GM18499 (cell line): ENCODE results near the gene EXOC4.

ENCODE experiments used
- ATAC-seq: cut with Tn5 transposase; IDR thresholded peaks from one replicate; pipeline ENCODE4 v1.9.1; 2021; ENCODE audit warnings: moderate number of reproducible peaks; ENCODE audit not compliant: insufficient read depth, unreplicated experiment

EXOC4 gene

DNA sequence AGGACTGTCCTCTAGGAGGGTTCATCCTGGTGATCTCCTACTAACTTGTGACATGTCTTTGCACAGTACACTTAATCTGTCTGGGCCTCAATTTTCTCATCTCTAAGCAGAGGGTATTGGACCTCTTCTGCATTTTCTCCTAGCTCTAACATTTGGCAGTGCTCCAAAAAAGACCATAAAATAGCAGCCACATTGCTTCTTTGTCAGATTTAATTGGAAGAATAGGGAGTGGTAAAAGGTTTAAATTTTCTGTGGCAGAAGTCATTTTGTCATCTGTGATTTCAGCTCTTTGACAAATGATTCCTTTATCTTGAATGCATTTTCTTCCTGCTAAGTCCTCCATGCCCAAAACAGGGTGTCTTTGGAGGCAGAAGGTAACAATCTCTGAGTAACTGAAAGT, 584.3 kb downstream of the EXOC4 start:
- no peak for ATAC-seq

DNA sequence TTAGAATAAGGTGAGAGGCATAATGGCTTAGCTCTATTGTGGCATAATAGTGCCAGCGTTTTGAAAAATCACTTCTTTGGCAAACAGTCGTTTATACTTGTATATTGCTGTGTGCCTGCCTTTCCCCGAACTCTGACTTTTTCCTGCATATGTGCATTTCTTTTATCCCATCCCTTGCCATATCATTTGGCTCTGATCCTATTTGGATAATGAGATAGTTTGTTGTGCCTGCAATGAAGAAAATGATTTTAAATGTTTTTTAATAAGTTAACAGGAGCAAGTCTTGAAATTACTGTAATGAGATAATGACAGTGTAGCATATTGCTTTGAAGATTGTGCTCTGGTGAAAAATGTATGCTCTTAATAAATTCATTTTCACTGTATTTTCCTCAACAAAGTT, 586.2 kb downstream of the EXOC4 start:
- ATAC-seq = no peak

DNA sequence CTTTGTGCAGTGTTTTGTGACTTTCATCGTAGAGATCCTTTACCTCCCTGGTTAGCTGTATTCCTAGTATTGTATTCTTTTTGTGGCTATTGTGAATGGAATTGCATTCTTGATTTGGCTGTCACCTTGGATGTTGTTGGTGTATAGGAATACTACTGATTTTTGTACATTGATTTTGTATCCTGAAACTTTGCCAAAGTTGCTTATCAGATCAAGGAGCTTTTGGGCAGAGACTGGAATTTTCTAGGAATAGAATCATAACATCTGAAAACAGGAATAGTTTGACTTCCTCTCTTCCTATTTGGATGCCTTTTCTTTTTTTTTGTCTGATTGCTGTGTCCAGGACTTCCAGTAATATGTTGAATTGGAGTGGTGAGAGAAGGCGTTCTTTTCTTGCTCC, 590.5 kb downstream of the EXOC4 start:
- no peak for ATAC-seq

DNA sequence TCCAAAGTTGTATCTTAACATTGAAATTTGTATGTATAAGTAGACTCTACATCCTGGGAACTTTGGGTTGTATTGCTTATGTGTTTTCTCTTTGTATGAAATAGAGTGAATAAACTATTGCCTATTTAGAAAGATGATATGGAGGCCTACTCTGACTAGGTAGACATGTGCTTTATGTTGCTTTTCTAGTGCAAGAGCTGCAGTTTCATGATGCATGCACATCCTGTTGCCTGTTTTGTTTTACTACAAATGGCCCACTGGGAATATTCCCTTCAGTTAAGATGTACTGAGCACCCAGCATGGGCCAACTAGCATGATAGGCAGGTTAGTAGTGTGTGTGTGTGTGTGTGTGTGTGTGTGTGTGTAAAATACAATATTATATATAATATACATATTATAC, 592.1 kb downstream of the EXOC4 start:
- ATAC-seq = no peak

DNA sequence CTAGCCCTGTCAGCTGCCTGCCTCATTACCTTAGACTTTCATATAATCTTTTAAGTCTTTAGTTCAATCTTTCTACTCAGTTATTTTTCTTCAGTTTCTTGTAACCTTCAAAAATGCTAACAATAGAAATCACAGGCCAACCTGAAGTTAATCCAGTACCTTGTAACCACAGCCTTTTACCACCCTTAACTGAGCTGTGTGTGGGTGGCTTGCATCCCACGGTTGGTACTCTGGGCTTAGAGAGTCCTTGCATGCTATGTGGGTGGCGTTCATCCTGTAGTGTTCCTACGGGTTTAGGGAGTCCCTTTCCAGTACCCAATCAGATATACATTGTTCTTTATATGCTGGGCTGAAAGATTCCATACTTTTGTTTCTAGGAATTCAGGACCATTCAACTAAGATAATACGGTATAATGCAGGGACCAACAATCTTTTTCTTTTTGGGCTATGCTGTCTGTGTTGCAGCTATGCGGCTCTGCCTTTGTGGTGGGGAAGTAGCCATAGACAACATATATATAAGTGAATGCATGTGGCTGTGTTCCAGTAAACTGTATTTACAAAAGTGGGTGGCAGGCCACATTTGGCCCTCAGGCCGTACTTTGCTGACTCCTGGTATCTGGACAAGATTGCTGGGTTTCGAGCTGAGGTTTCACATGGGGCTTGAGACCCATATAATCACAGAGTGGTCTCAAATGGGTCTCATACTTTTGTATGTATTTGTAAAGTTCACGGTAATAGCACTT, 593.5 kb downstream of the EXOC4 start:
- no peak for ATAC-seq

DNA sequence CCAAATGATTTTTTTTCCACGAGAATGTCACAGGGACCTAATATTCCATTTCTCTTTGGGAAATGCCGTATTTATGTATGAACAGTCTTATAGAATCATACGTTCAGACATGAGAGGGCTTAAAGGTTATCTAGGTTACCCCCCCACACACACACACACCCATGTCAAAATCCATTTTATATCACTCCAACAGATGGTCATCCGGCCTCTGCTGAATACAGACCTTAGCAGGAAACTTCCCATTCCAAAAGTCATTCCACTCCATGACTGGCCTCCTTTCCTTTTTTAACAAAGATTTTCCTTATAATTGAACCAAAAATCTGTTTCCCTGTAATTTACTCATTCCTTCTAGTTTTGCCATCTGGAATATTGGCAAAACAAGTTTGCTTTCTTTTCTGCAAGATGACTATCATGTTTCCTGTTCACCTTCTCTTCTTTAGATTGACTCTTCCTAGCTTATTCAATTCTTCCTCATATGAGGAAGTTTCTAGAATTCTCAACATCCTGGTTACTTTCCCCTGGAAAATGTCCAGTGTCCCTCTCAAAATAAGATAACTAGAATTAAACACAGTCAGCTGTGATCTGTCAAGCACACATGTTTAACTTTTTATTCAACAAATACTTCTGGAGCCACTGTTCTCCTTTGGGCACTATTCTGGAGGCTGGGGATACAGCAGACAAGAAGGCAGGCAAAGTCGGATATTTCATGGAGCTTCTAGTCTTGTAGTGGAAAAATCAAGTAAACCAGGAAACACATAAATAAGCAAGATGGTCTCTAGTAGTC, 597.8 kb downstream of the EXOC4 start:
- ATAC-seq = no peak

DNA sequence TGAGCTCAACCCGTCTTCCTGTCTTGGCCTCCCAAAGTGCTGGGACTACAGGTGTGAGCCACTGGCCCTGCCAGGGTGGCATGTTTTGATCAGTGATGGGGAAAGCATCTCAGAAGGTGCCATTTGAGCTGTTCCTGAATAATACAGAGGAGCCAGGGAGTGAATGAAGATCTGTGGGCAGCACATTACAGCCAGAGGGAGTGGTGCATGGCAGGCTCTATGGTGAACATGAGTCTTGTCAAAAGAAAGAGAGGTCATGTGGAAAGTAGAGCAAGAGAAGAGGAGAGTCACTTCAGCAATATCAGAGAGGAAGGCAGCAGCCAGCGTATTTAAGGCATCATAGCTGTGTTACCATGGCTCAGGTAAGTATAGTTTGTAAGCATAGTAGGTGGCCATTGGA, 598.5 kb downstream of the EXOC4 start:
- ATAC-seq = no peak

DNA sequence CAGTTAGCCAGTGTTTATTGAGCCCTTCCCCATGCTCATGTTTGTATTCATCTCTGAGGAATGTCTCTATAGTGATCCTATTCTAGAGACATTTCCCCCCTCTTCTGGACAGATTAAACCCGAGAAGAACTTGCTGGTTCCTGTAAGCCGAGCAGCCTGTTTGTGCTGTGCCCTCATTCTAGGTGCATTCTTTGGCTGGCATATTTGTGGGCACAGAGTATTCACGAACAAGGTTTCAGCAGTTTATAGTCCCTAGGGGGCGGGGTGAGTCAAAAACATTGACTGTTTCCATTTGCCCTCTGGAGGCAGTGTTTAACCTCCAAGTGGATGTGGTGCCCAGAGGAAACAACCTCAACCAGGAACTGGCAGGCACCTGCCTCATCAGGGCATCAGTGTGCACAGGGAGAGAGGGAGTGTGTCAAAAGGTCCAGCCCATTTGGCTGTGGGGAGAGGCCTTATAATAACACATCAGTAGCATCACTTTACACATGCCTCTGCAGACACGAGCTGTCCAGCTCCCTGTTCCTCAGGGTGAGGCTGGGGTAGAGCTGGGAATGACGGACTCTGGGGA, 600.9 kb downstream of the EXOC4 start:
- ATAC-seq = no peak

DNA sequence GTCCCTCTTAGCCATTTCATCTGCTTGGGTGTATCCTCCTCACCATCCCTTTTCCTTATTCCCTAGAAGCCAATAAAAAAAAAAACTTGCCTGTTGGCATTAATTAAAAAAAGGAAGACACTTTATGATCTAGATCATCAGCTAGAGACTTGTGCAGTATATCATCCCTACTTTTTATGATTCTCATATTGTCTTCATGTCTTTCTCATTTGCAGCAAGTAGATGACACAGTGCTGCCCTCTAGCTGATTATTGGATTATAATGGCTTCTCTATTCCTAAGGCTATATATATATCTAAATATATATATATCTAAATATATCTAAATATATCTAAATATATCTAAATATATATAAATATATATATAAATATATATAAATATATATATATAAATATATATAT, 601.9 kb downstream of the EXOC4 start:
- no peak for ATAC-seq

DNA sequence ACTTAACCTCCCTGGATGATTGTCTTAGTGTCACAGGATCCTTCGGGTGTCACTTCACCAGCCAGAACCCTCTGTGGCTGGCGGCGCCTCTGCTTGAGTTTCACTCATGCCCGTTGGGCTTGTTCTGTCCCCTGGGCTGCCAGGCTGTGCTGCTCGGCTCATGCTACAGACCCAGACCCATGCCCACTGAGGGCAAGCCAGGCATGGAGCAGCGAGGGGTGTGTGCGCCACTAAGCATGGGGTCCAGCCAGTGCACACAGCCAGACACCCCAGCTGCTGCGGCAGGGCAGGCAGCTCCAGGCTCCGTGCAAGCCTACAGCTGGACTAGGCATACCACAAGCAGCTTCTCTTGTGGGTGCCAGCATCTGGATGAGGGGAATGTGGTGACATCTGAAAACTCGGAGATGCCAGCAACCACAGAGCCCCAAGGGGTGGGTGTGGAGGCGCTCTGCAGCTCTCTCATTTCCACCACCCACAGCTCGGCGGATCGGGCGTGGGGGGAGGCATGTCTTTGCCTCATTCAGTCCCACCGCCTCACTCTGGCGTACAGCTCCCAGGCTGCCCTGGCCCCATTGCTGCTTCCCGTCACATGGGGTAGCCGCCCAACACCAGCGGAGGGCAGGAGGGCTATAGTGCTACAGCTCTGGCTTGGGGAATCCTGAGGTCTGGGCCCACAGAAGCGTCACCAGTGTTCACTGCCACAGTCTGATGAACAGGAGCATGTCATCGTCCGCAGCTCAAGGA, 604.7 kb downstream of the EXOC4 start:
- no peak for ATAC-seq

DNA sequence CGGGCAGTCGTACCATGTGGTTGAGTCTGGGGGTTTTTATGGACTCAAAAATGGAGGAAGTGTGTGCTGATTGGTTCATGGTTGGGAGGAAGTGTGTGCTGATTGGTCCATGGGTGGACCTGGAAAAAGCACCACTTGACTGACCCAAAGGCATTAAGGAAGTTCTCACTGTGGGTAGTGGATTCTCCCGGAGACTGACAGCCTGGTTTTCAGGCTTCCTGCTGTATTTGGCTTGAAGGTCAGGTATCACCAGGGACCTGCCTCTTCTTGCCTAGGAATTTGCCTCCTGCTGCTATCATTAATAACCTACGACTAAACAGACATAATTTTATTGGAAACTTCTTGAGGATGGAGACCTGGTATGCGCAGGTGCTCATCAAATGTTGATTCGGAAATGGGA, 605.4 kb downstream of the EXOC4 start:
- no peak for ATAC-seq

DNA sequence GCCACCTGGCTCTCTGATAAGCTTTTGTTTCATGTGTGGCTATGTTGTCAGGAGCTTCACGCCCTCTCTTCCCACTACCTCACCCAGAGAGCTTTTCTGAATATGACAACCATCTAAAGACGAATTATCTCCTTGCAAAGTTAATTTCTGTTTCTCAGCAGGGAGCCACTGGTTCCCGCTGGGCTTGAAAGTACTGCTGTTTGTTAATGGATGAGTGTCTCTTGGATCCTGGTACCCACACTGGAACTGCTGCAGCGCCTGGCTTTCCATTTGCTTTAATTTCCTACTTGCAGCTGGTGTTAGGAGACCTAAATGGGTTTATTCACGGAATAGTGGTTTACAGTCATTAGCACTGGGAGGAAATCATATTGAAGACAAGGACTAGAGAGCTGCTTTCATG, 606.4 kb downstream of the EXOC4 start:
- no peak for ATAC-seq

DNA sequence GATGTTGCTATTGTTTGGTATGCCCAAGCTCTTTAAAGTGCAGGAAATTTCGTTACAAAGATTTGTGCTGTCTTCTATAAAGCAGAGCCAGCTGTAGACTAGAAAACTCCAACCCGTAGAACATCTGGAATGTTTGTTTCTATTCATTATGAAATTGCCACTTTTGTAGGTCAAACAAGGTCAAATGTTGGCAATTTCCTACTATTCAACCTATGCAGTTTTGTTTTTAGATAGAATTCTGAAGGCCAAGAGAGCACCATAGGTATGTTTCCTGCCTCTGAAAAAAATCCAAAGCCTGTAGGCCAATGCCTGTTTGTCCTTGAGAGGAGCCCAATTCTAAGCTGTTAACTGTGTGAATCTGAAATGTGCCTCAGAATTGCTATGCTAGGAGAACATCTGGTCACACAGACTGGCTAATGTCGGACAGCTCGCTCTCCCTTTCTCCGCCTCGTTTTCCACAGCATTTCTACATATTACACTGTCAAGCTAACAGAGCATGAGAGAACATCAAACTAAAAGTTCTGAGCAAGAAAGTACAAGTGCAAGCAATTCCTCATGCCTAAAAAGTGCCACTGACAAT, 607.1 kb downstream of the EXOC4 start:
- ATAC-seq = no peak

DNA sequence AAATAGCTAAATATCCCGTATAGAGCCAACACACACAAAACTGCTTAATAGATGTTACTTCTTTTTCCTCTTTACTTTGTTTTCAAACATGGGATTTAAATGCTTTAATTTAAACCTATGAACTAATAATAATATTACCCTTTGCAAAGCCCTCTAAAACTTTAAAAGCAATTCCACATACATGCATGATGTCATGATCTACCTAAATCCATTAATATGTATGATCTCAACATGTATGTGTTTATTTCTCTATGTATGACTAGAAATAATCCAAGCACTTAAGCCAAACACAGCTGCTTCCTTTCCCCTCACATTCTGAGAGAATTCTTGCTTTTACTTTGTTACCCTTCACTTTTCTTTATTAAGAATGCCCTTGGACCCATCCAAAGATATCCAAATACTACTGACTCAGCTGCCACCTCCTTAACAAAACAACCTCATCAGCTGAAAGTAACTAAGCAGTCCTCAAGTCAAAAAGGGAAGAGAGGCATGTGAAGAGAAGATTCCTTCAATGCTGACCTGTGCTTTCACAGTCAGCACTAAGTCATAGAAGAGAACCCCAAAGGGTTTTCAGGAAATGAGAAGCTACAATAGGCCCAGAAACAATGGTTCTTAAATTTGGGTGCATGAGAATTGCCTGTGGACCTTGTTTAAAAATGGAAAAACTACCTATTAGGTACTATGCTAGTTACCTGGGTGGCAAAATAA, 607.9 kb downstream of the EXOC4 start:
- no peak for ATAC-seq

DNA sequence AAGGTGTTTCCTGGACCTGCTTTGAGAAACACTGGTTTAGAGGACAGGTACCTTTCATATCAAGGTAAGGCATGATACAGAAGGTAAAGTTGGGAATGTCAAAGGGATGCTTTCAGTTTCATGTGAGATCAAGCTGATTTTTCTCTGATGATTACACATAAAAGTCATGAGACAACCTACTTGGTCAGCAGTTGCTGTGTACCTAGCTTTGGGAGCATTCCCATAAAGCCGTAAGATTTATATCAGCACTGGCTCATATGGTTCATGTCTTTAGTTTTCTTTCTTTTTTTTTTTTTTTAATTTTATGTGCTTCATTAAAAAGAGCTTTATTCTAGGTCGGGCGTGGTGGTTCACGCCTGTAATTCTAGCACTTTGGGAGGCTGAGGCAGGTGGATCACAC, 609.0 kb downstream of the EXOC4 start:
- ATAC-seq = no peak

DNA sequence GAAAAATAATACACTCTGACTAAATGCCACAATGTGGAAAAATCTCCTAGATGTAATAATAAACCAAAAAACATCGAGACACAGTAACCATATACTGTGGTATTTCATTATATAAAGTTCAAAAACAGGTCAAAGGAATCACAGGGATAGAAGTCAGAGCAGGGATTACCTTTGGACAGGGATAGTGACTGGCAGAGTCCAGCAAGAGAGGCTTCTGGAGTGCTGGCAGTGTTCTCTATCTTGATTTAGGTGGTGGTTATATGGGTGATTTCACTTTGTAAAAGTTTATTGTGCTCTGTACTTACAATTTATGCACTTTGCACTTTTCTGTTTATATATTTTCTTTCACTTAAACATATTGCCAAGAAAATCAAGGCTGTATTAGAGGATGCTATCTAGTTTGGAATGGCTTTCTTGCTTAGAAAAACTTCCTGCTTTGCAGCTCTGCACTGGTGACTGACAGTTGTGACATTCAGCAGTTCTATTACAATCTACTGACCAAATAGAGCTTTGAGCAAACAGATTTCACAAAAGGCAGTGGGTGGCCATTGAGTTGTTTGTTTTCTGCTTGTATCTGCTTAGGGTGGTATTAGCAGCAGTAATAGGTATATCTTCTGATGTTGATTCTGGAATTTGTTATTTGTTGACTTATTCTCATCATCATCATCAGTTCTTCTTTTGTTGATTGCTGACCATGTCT, 610.6 kb downstream of the EXOC4 start:
- ATAC-seq = no peak

DNA sequence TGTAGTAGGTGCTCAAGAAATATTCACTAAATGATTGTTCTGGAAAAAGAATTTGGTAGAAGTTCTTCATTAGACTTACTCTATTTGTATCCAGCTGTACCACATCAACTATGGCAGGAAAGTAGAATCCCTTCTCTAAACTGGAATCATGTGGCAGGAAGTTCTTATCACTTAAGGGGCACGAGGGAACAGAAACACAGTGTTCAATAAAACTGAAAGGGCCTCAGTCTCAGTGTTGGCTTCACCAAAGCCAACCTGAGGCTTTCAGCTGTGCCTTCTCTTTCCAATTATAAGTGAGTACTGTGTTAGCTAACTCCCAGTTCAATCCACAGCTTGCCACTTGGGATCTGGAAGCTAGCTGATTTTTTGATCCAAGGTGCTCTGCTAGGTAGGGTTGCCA, 616.7 kb downstream of the EXOC4 start:
- ATAC-seq = no peak

DNA sequence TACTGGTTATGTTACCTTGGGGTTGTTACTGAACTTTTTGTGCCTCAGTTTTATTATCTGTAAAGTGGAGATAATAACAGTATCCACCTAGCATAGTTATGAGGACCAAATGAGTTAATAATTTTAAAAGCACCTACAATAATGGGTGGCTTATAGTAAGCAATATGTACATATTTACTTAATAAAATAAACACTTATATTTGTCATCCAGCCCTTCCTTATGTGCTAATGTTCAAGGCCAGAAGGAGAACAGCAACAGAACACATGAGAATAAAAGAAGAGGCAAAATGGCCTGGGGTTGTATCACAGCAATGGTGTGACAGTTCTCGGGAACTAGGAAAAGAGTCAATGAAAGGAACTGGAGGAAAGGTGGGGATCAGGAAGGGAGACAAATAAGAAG, 618.9 kb downstream of the EXOC4 start:
- ATAC-seq = no peak

DNA sequence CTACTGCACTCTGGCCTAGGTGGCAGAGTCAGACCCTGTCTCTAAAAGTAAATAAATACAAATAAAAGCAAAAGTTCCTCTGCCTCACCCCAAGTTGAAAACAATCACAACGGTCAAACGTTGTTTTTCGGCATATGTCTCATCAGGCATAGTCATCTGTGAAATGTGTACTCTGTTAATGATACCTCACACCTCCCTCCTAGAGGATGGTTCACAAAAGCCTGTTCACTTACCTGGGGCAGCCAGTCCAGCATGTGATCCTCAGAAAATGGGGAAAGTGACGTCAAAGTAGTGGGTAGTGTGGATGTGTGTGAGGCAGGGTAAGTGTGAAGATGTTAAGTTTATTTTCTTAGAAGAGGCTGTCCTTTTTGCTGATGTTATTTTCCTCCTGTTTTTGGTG, 620.3 kb downstream of the EXOC4 start:
- ATAC-seq = no peak
